DND-41 (cell line): ENCODE measurements around the gene RGS3.

Experiments
- CTCF ChIP-seq: IDR thresholded peaks from 2 replicates; pipeline ENCODE4 v1.5.1; 2012; ENCODE audit warnings: borderline replicate concordance, low read length, moderate library complexity, mild to moderate bottlenecking; ENCODE audit not compliant: poor library complexity, severe bottlenecking; ENCODE audit errors: extremely low read depth
- EZH2 ChIP-seq: IDR thresholded peaks from 3 replicates; pipeline ENCODE4 v1.6.1; 2012; ENCODE audit warnings: borderline replicate concordance, low read depth, mild to moderate bottlenecking, moderate library complexity, low read length, inconsistent platforms; ENCODE audit not compliant: severe bottlenecking

GRCh38 chr9:113634596-113635515 is 171.3 kb downstream of the RGS3 start:
- TF ChIP-seq CTCF (no peak), EZH2 (no peak)
